ENCODE measurements around the gene TMEM115. TPM values are rescaled to one million over a fixed set of nuclear protein-coding genes. Genes with fewer than 3 reads are reported as not detected.

TMEM115 gene, protein sequence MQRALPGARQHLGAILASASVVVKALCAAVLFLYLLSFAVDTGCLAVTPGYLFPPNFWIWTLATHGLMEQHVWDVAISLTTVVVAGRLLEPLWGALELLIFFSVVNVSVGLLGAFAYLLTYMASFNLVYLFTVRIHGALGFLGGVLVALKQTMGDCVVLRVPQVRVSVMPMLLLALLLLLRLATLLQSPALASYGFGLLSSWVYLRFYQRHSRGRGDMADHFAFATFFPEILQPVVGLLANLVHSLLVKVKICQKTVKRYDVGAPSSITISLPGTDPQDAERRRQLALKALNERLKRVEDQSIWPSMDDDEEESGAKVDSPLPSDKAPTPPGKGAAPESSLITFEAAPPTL
- 10 to 100 TPM; 13.1 to 16.1 TPM for total RNA-seq

GRCh38 chr3:50358911-50359759 lies at the start of gene TMEM115:
TMEM115 (minus strand) TSS chr3:50359521; CDS start chr3:50359063, 458 bp downstream.
- H3K4me1 Mint-ChIP-seq: peaks cover 37% of the 10 kb centered on the region
- peak within 1 kb of the TSS; percentile 91 for H3K4me3 Mint-ChIP-seq
- peak; percentile 97 for DNase-seq
- ATAC-seq: peak; percentile 100
- no peaks in the 10 kb centered on the region for H3K9me3 Mint-ChIP-seq (ENCODE audit: low read depth)
- H3K27me3 Mint-ChIP-seq: no peaks in the 10 kb centered on the region
- H3K27ac Mint-ChIP-seq: peak within 1 kb of the TSS; percentile 94
- intact Hi-C loops (cut with DNase I, micrococcal nuclease): loop anchor here (1.0 to 10.0 kb wide), 11 partner anchors 8 to 1026 kb away; partner anchors contain the start of genes HYAL3 (in 2 of the 2), IFRD2 (in 2 of the 2), NAA80 (in 2 of the 2) and APEH (in 1 of the 2)
- H3K36me3 Mint-ChIP-seq (ENCODE audit: low read depth): peaks cover 22% of the 10 kb centered on the region
- ChIA-PET POLR2A (interaction anchor here (1.4 kb wide), 1 partner anchor 9 kb away, joined by 6 read pairs; the partner anchor contains the start of genes CYB561D2 and NPRL2), CTCF (interaction anchor here (0.6 to 1.0 kb wide), 3 partner anchors 9 to 193 kb away, joined by 3 to 5 read pairs (median 3); partner anchors contain the start of genes CYB561D2 and NPRL2)

DNA sequence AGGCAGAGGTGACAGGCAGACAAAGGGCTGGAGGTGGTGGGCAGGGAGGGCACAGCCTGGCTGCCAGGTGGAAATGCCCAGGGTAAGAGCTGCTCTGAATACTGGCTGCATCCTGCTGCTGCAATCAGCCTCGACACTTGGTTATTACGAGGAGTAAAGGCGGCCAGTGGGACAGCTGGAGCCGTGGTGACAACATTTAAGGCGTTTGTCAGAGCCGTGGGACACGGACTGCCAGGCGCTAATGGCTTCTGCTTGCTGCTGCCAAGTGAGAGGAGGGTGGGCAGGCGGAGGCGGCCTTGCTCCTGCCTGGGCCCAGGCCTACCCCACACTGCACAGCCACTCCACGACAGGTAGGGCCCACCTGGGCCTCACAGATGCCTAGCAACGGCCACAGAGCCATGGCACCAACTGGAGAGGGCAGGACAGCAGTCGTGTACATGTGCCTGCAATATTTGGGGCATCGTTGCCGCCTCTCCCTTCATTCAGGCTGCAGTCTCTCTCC lies 49.2 kb upstream of the TMEM115 start:
- no peaks in the 10 kb centered on the region for H3K9me3 Mint-ChIP-seq (ENCODE audit: low read depth)

DNA sequence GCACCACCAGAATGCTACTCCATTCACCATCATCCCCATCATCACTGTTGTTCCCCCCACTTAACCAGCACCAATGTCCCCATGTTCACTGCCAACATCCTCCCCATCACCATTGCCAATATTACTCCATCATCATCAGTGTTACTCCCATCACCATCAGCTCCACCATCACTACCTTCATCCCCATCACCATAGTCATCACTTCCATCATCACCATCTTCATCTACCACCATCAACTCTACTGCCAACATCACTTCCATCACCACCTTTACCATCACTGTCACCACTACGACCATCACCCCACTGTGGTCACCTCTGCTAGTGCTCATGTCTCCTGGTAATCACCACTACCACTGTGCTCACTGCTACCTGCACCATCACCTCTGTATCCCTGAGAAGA lies 47.2 kb upstream of the TMEM115 start:
- Mint-ChIP-seq H3K27ac (no peak overlapping the region), H3K27me3 (no peaks in the 10 kb centered on the region), H3K4me1 (peaks cover 4% of the 10 kb centered on the region), H3K9me3 (ENCODE audit: low read depth) (no peaks in the 10 kb centered on the region), H3K36me3 (ENCODE audit: low read depth) (no peaks in the 10 kb centered on the region), H3K4me3 (no peak overlapping the region)
- POLR2A ChIA-PET: no interaction called here
- CTCF ChIA-PET: no interaction called here
- intact Hi-C loops (cut with DNase I, micrococcal nuclease): no loop called here
- DNase-seq: no peak
- ATAC-seq: no peak

More for the DNA sequence above, 49.2 kb upstream of the TMEM115 start:
- Mint-ChIP-seq H3K4me1 (peaks cover 4% of the 10 kb centered on the region), H3K27me3 (no peaks in the 10 kb centered on the region), H3K27ac (no peak overlapping the region), H3K36me3 (ENCODE audit: low read depth) (no peaks in the 10 kb centered on the region), H3K4me3 (no peak overlapping the region)
- intact Hi-C loops (cut with DNase I, micrococcal nuclease): no loop called here
- no peak for DNase-seq
- ChIA-PET POLR2A (no interaction called here), CTCF (no interaction called here)
- no peak for ATAC-seq

GRCh38 chr3:50405249-50405648 lies 45.9 kb upstream of the TMEM115 start:
- no peak overlapping the region for H3K4me3 Mint-ChIP-seq
- no peak overlapping the region for H3K27ac Mint-ChIP-seq
- no peaks in the 10 kb centered on the region for H3K4me1 Mint-ChIP-seq
- H3K36me3 Mint-ChIP-seq (ENCODE audit: low read depth): no peaks in the 10 kb centered on the region
- peak; percentile 61 for DNase-seq
- POLR2A ChIA-PET: interaction anchor here (0.7 kb wide), 1 partner anchor 106 kb away, joined by 3 read pairs; no protein-coding TSS in a partner anchor
- no peaks in the 10 kb centered on the region for H3K27me3 Mint-ChIP-seq
- intact Hi-C loops (cut with DNase I, micrococcal nuclease): loop anchor here in 1 of 2 experiments (2.0 kb wide), 1 partner anchor 122 kb away; no protein-coding TSS in a partner anchor
- CTCF ChIA-PET: no interaction called here
- H3K9me3 Mint-ChIP-seq (ENCODE audit: low read depth): no peaks in the 10 kb centered on the region
- ATAC-seq: no peak

DNA sequence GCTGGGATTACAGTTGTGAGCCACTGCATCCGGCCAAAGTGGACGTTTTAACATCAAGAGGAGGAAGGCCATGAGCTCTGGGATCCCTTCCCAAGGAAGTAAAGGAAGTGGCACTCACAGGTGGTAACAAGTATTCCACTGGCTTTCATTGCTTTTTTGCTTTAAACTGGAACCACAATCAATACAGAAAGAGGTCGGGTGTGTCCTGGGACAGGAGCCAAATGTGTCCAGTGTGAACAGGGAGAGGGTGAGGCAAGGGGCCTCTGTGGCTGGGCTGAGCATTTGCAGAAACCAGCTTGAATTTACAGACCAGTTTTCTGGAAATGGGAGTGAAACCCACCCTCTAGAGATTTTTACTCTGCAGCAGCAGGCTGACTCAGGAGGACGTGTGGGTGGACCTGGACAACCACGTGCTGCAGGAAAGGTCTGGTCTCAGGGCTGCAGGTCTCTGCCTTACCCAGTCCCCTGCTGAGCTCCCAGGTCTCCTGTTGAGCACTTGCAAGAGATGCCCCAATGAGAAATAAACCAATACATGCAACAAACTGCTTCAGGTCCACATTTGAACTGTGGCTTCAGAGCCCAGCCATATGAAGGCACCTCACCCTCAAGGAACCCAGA lies 42.8 kb upstream of the TMEM115 start:
- ATAC-seq (no peak), DNase-seq (no peak)
- Mint-ChIP-seq H3K27me3 (no peaks in the 10 kb centered on the region), H3K27ac (no peak overlapping the region), H3K36me3 (ENCODE audit: low read depth) (no peaks in the 10 kb centered on the region), H3K9me3 (ENCODE audit: low read depth) (no peaks in the 10 kb centered on the region), H3K4me1 (no peaks in the 10 kb centered on the region), H3K4me3 (no peak overlapping the region)
- ChIA-PET POLR2A (no interaction called here), CTCF (interaction anchor here (0.6 to 1.0 kb wide), 2 partner anchors 8 to 14 kb away, joined by 3 read pairs; no protein-coding TSS in a partner anchor)
- intact Hi-C loops (cut with DNase I, micrococcal nuclease): no loop called here

GRCh38 chr3:50396502-50396901 lies 37.2 kb upstream of the TMEM115 start:
- ChIA-PET POLR2A (no interaction called here), CTCF (interaction anchor here (0.5 kb wide), 1 partner anchor 172 kb away, joined by 3 read pairs; no protein-coding TSS in a partner anchor)
- ATAC-seq (no peak), DNase-seq (no peak)
- Mint-ChIP-seq H3K27me3 (no peaks in the 10 kb centered on the region), H3K4me3 (no peak overlapping the region), H3K9me3 (ENCODE audit: low read depth) (no peaks in the 10 kb centered on the region), H3K27ac (no peak overlapping the region), H3K36me3 (ENCODE audit: low read depth) (no peaks in the 10 kb centered on the region), H3K4me1 (peaks cover 1% of the 10 kb centered on the region)
- intact Hi-C loops (cut with DNase I, micrococcal nuclease): no loop called here

- Mint-ChIP-seq H3K36me3 (ENCODE audit: low read depth) (no peaks in the 10 kb centered on the region), H3K4me3 (no peak overlapping the region), H3K27me3 (no peaks in the 10 kb centered on the region), H3K9me3 (ENCODE audit: low read depth) (no peaks in the 10 kb centered on the region), H3K4me1 (peaks cover 1% of the 10 kb centered on the region), H3K27ac (no peak overlapping the region)
- DNase-seq: no peak
- CTCF ChIA-PET: no interaction called here
- no peak for ATAC-seq
- intact Hi-C loops (cut with DNase I, micrococcal nuclease): no loop called here
- POLR2A ChIA-PET: no interaction called here
Measured at GRCh38 chr3:50395070-50395860, 35.9 kb upstream of the TMEM115 start.

GRCh38 chr3:50393061-50393460 lies 33.7 kb upstream of the TMEM115 start:
- CTCF ChIA-PET: interaction anchor here (0.8 kb wide), 1 partner anchor 126 kb away, joined by 3 read pairs; no protein-coding TSS in a partner anchor
- H3K4me1 Mint-ChIP-seq: peaks cover 1% of the 10 kb centered on the region
- DNase-seq (no peak), ATAC-seq (no peak)
- H3K36me3 Mint-ChIP-seq (ENCODE audit: low read depth): no peaks in the 10 kb centered on the region
- POLR2A ChIA-PET: no interaction called here
- intact Hi-C loops (cut with DNase I, micrococcal nuclease): no loop called here
- H3K4me3 Mint-ChIP-seq: no peak overlapping the region
- no peak overlapping the region for H3K27ac Mint-ChIP-seq
- no peaks in the 10 kb centered on the region for H3K9me3 Mint-ChIP-seq (ENCODE audit: low read depth)
- no peaks in the 10 kb centered on the region for H3K27me3 Mint-ChIP-seq

DNA sequence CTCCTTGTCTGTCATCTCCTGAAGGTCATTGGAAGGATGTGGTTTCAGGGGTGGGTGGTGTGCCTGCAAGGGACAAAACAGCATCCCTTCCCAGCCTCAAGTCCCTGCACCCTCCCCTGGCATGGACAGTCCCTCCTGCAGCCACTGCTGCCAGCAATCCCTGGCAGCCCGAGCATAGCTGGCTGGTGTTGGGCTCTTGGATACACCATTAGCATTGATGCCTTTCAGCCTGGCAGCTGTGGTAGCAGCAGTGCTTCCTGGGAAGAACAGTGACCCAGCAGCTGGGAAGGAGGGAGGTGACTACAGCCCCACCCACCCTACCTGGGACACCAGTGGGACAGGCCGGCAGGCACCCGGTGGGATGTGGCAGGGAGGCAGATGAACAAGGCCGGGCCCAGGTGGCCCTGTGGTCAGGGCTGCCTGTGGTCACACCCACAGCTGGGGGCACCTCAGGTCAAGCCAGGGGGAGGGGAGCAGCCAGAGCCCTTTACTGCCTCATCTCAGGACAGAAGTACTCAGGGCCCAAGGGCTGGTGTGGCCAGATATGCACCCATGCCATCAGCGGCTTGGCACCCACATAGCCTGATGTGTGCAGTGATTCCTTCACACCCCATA lies 32.9 kb upstream of the TMEM115 start:
- ChIA-PET CTCF (no interaction called here), POLR2A (no interaction called here)
- H3K4me3 Mint-ChIP-seq: no peak overlapping the region

GRCh38 chr3:50390508-50391224 lies 31.3 kb upstream of the TMEM115 start:
- intact Hi-C loops (cut with DNase I, micrococcal nuclease): no loop called here
- Mint-ChIP-seq H3K27me3 (no peaks in the 10 kb centered on the region), H3K36me3 (ENCODE audit: low read depth) (no peaks in the 10 kb centered on the region), H3K27ac (no peak overlapping the region), H3K4me3 (no peak overlapping the region), H3K9me3 (ENCODE audit: low read depth) (no peaks in the 10 kb centered on the region), H3K4me1 (peaks cover 1% of the 10 kb centered on the region)
- DNase-seq (no peak), ATAC-seq (no peak)
- ChIA-PET CTCF (no interaction called here), POLR2A (no interaction called here)

More for the DNA sequence above, 32.9 kb upstream of the TMEM115 start:
- H3K4me1 Mint-ChIP-seq: peaks cover 1% of the 10 kb centered on the region
- intact Hi-C loops (cut with DNase I, micrococcal nuclease): no loop called here
- ATAC-seq (no peak), DNase-seq (no peak)
- H3K36me3 Mint-ChIP-seq (ENCODE audit: low read depth): no peaks in the 10 kb centered on the region
- no peak overlapping the region for H3K27ac Mint-ChIP-seq
- no peaks in the 10 kb centered on the region for H3K9me3 Mint-ChIP-seq (ENCODE audit: low read depth)
- no peaks in the 10 kb centered on the region for H3K27me3 Mint-ChIP-seq

Measured in activated CD4-positive, alpha-beta T cell treated with anti-CD3 and anti-CD28 coated beads for 36 hours (primary cell).